Kidney (tissue), 14 donors: ENCODE measurements around the gene DIPK1B. TPM values are rescaled to one million over a fixed set of nuclear protein-coding genes. Genes with fewer than 3 reads are reported as not detected.

ENCODE experiments used
- DNase-seq, 5 donors: peaks; one replicate each; pipeline ENCODE4 v3.0.0-alpha.2; 2013 to 2020
- FAIRE-seq: peaks from 2 replicates; lab custom pipeline; 2012; peaks lifted over from hg19 to GRCh38; lab: Jason Lieb, UNC
- H3K27ac ChIP-seq, 2 donors: one replicate each; pipeline ENCODE4 v1.7.0; 2013; ENCODE audit warnings: low read depth in 2 of 2, low read length in 2 of 2, inconsistent platforms in 1 of 2
- H3K27me3 ChIP-seq: one replicate; pipeline ENCODE4 v1.7.1; 2013; ENCODE audit warnings: low read length, inconsistent platforms; ENCODE audit not compliant: control insufficient read depth, insufficient read depth
- H3K36me3 ChIP-seq, 3 donors: one replicate each; pipeline versions ENCODE4 v1.7.0 to v1.7.1; 2013; ENCODE audit warnings: low read length in 3 of 3, control low read depth in 1 of 3, inconsistent platforms in 1 of 3; ENCODE audit not compliant: insufficient read depth in 3 of 3, control insufficient read depth in 2 of 3
- H3K4me1 ChIP-seq, 3 donors: one replicate each; pipeline versions ENCODE4 v1.7.0 to v1.7.1; 2013; ENCODE audit warnings: low read length in 3 of 3, inconsistent platforms in 1 of 3, low read depth in 1 of 3; ENCODE audit not compliant: control insufficient read depth in 2 of 3, insufficient read depth in 2 of 3
- H3K4me3 ChIP-seq, 3 donors: one replicate each; pipeline versions ENCODE4 v1.7.0 to v1.8.1; 2013; ENCODE audit warnings: low read length in 3 of 3, control low read depth in 1 of 3, inconsistent platforms in 1 of 3
- H3K9ac ChIP-seq, 3 donors: one replicate each; pipeline versions ENCODE4 v1.7.0 to v1.7.1; 2013; ENCODE audit warnings: low read length in 3 of 3, control low read depth in 1 of 3, inconsistent platforms in 1 of 3
- H3K9me3 ChIP-seq, 3 donors: one replicate each; pipeline versions ENCODE4 v1.7.0 to v1.7.1; 2013; ENCODE audit warnings: low read length in 3 of 3, control low read depth in 1 of 3, inconsistent platforms in 1 of 3; ENCODE audit not compliant: control insufficient read depth in 2 of 3, insufficient read depth in 1 of 3
- CTCF ChIP-seq: IDR thresholded peaks from 3 replicates; pipeline ENCODE4 v1.5.1; 2012; ENCODE audit warnings: mild to moderate bottlenecking, moderate library complexity, borderline replicate concordance; ENCODE audit not compliant: insufficient read depth; ENCODE audit errors: extremely low read depth
- intact Hi-C: fragments of 100-400 bp; cut with DNase I; formaldehyde crosslinking; loops from one replicate; pipeline ENCODE4 v1.11.1; 2022
- polyA plus RNA-seq: library from polyadenylated mRNA; stranded (reverse); fragments of 350-450 nt; fragmentation: Illumina TruSeq; extraction: RNeasy Lipid Tissue Mini Kit (QIAGEN cat#74804); gene quantifications from one replicate; pipeline ENCODE4 v1.2.3, GENCODE V29; 2014; ENCODE audit warnings: low read depth, low replicate concordance; ENCODE audit not compliant: insufficient read depth
- total RNA-seq: library from RNA; stranded (reverse); fragmentation: NEBNext Ultra II Directional; extraction: Animal tissue kit (Norgen Biotek cat#: 25700); gene quantifications from one replicate; pipeline ENCODE4 v1.2.1, GENCODE V29; 2021
- donor health status: control.
- donor health status: control.
- donor health status: control.
- donor health status: control.
- donor health status: control.
- donor health status: DM: yes; HTN: yes; CAD: no.
- donor health status: Normal renal cell carcinoma (clear cell type).

The DIPK1B gene
- total and polyA plus RNA-seq, 2 donors from 2014 or later: 7.5 to 22.6 TPM

DNA sequence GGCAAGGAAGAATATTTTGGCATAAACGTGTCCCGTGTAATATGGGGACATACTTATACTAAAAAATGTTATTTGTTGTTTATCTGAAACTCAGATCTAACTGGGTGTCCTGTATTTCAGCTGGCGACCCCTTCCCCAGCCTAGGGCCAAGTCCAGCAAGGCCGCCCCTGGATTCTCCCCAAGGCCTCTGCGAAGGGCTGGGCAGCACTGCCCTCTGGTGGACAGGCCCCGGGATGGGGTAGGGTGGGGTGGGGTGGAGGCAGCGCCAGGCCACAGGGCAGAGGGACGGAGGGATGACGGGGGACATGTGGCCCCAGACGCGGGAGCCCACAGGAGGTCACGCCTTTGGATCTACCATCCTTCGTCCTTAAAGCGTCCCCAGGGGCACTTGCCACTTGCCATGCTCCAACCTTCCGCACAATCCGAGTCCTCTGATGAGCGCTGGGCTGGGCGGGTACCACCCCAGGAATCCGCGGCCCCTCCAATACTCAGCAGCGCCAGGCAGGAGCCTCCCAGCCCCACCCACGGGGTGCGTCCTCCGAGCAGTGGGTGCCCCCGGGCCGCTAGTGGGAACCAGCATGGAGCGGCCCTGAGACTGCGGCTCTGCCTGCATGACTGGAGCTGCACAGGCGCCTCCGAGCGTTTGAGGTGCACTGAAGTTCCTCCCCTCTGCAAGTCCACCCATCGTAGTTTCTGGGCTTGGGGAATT, 18.1 kb upstream of the DIPK1B start:
- Histone ChIP-seq H3K9me3 (no peaks in the 10 kb centered on the region), H3K27ac (peak overlapping the region; percentile 63 to 69), H3K36me3 (no peaks in the 10 kb centered on the region), H3K27me3 (no peaks in the 10 kb centered on the region), H3K9ac (peak overlapping the region in 1 of 3 donors; percentile 12), H3K4me1 (peaks cover 0 to 47% (median 30%) of the 10 kb centered on the region in 3 donors), H3K4me3 (no peak overlapping the region)
- intact Hi-C loops: no loop called here
- FAIRE-seq (no peak), DNase-seq (peak in 3 of 5 donors; percentile 66 to 86 (median 77))
- TF ChIP-seq CTCF: peak; percentile 66

GRCh38 chr9:136694872-136695247, 17.5 kb upstream of the DIPK1B start:
- H3K36me3 ChIP-seq: no peaks in the 10 kb centered on the region
- H3K27me3 ChIP-seq: no peaks in the 10 kb centered on the region
- intact Hi-C loops: no loop called here
- DNase-seq (no peak), FAIRE-seq (no peak)
- H3K9ac ChIP-seq: no peak overlapping the region
- no peaks in the 10 kb centered on the region for H3K9me3 ChIP-seq
- peak overlapping the region in 1 of 2 donors; percentile 69 for H3K27ac ChIP-seq
- TF ChIP-seq CTCF: no peak
- peaks cover 0 to 47% (median 30%) of the 10 kb centered on the region in 3 donors for H3K4me1 ChIP-seq
- H3K4me3 ChIP-seq: no peak overlapping the region

DNA sequence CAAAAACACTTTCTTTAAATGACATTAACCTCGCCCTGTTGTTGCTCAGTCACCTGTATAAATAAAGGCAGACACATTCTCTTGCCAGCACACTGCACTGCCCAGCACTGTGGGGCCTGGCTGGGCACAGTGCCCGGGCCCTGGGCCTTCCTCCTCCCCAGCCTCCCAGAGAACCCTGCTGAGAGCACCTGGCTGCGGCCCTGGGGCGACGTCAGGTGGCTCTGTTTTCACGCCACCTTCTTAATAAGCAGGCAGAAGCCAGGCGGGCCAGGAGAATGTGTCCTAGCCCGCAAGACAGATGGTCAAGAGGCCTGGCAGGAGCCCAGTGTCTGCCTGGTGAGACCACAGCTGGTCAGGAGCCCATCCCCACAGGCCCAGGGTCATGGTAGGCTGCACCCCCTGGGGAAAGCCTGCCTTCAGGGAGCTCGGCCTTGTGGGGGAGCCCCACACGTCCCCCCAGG, 16.9 kb upstream of the DIPK1B start:
- Histone ChIP-seq H3K27me3 (no peaks in the 10 kb centered on the region), H3K36me3 (no peaks in the 10 kb centered on the region), H3K27ac (peak overlapping the region; percentile 85 to 94), H3K4me3 (no peak overlapping the region), H3K4me1 (peaks cover 0 to 43% (median 30%) of the 10 kb centered on the region in 3 donors), H3K9ac (peak overlapping the region in 1 of 3 donors; percentile 55), H3K9me3 (no peaks in the 10 kb centered on the region)
- TF ChIP-seq CTCF: no peak
- FAIRE-seq (no peak), DNase-seq (peak in 3 of 5 donors; percentile 62 to 94 (median 64))
- intact Hi-C loops: no loop called here
